ENCODE results near the gene ATF4.

ATF4 gene

DNA sequence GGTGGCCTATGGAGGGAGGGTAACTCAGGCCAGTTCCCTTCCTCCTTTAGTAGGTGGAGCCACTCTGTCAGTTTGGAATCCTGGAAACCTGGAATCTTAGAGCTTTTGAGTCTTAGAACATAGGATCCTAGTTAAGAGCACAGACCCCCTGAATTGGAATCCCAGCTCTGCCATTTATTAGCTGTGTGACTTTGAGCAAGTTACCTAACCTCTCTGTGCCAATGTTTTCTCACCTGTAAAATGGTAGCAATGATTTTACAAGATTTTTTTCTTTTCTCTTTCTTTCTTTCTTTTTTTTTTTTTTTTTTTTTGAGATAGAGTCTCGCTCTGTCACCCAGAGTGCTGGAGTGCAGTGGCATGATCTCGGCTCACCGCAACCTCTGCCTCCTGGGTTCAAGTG is 33.1 kb downstream of the ATF4 start:
- Histone ChIP-seq H3K4me1 (ENCODE audit: control insufficient read depth in 5 of 5, insufficient read depth in 5 of 5, low read length in 5 of 5) (peaks cover 0 to 8% (median 4%) of the 10 kb centered on the region in 5 donors), H3K27me3 (ENCODE audit: control insufficient read depth in 5 of 5, insufficient read depth in 4 of 5, low read length in 5 of 5) (peaks cover 15 to 56% (median 34%) of the 10 kb centered on the region in 5 donors), H3K27ac (ENCODE audit: low read depth, low read length) (no peak overlapping the region)

DNA sequence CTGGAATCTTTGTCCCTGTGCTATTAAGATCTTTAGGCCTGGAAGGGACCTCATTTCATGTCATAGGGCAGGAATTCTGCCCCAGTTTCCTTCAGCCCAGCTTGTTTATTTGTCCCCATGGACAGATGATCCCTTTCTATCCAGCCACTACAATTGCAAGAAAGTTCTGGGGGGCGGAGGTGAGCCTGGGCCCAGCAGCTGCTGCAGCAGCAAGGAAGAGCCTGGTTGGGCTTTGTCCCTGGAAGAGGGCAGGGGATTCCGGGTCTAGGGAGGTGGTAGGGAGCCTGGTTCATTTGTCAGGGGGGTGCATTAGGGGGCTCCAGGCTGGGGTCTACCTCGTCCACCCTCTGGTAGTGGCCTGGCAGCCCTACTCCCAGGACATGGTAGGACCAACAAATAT is 33.8 kb downstream of the ATF4 start:
- H3K27me3 ChIP-seq (ENCODE audit: control insufficient read depth in 5 of 5, insufficient read depth in 4 of 5, low read length in 5 of 5), result peaks cover 23 to 61% (median 40%) of the 10 kb centered on the region in 5 donors
- H3K4me1 ChIP-seq (ENCODE audit: control insufficient read depth in 5 of 5, insufficient read depth in 5 of 5, low read length in 5 of 5), result peaks cover 0 to 10% (median 7%) of the 10 kb centered on the region in 5 donors
- no peaks in the 10 kb centered on the region for H3K36me3 ChIP-seq (ENCODE audit: control insufficient read depth in 5 of 5, insufficient read depth in 5 of 5, low read length in 5 of 5)
- no peak overlapping the region for H3K9ac ChIP-seq (ENCODE audit: low read length in 5 of 5)
- H3K27ac ChIP-seq (ENCODE audit: low read depth, low read length), result no peak overlapping the region
- no peak overlapping the region for H3K4me3 ChIP-seq (ENCODE audit: low read depth in 1 of 5, low read length in 5 of 5)
- no peaks in the 10 kb centered on the region for H3K9me3 ChIP-seq (ENCODE audit: control insufficient read depth in 5 of 5, low read length in 5 of 5)

More for the DNA sequence above, 33.1 kb downstream of the ATF4 start:
- Histone ChIP-seq H3K9ac (ENCODE audit: low read length in 5 of 5) (no peak overlapping the region), H3K36me3 (ENCODE audit: control insufficient read depth in 5 of 5, insufficient read depth in 5 of 5, low read length in 5 of 5) (no peaks in the 10 kb centered on the region), H3K9me3 (ENCODE audit: control insufficient read depth in 5 of 5, low read length in 5 of 5) (no peaks in the 10 kb centered on the region), H3K4me3 (ENCODE audit: low read depth in 1 of 5, low read length in 5 of 5) (no peak overlapping the region)

DNA sequence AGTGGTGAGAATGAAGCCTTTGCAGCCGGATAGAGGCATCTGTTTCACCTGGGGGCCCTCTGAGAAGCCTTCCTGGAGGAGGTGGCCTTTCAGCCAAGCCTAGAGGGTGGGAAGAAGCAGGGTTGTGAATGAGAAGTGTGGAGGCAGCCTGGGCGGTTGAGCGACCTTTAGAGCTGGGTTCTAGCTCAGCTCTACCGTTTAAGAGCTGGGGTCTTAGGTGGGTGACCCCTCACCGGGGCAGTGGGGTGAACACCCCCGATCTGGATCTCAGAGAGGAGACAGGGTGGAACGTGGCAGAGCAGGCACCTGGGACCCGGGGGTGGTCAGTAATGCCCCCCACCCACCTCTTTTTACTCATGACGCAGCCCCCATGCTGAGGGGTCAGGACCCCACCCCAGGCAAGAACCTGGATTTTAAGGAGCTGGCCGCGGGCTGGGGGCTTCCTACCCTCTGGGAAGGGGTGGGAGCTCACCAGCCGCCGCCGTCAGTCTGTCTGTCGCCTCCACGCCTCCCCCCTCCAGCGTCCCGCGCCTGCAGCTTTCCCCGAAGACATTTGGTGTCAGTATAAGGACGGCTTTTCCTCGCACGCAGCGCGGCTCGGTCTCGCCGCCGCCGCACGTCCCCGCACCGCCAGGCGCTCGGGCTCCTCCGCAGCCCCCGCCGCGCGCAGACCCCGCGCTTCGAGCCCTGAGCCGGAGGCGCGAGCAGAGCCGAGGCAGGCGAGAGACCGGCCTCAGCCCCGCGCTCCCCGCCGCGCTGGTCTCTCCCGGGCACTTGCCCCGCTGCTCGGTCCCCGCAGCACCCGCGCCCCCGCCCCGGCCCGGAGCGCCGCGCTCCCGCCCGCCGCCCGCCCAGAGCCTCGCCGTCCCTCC is 36.8 kb downstream of the ATF4 start:
- Histone ChIP-seq H3K9me3 (ENCODE audit: control insufficient read depth in 5 of 5, low read length in 5 of 5) (no peaks in the 10 kb centered on the region), H3K36me3 (ENCODE audit: control insufficient read depth in 5 of 5, insufficient read depth in 5 of 5, low read length in 5 of 5) (no peaks in the 10 kb centered on the region), H3K4me3 (ENCODE audit: low read depth in 1 of 5, low read length in 5 of 5) (peak overlapping the region in 2 of 5 donors; percentile 28 to 42), H3K27ac (ENCODE audit: low read depth, low read length) (no peak overlapping the region), H3K9ac (ENCODE audit: low read length in 5 of 5) (no peak overlapping the region), H3K4me1 (ENCODE audit: control insufficient read depth in 5 of 5, insufficient read depth in 5 of 5, low read length in 5 of 5) (peaks cover 0 to 10% (median 7%) of the 10 kb centered on the region in 5 donors), H3K27me3 (ENCODE audit: control insufficient read depth in 5 of 5, insufficient read depth in 4 of 5, low read length in 5 of 5) (peaks cover 24 to 53% (median 49%) of the 10 kb centered on the region in 5 donors)

DNA sequence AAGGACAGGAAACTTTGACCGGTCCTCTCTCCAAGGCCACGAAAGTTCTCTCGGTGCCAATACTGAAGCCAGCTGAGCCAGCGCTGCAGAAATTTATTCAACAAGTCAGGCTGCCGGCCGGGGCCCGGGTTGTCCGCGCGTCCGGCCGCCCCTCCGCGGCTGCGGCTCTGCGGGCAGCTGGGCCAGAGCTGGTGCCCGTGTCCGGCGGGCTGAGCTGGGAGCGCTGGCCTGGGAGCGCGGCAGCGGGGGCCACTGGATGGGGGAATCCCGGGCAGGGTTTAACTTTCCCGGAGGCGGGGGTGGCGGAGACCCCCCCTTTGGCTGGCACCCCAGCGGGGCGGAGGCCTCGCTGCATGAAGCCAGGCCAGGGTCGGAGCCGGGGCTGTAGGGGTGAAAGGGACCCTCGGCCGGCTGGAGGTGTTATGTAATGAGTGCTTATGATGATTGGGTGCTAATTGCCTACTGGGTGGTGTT is 37.9 kb downstream of the ATF4 start:
- Histone ChIP-seq H3K9me3 (ENCODE audit: control insufficient read depth in 5 of 5, low read length in 5 of 5) (no peaks in the 10 kb centered on the region), H3K27me3 (ENCODE audit: control insufficient read depth in 5 of 5, insufficient read depth in 4 of 5, low read length in 5 of 5) (peaks cover 24 to 56% (median 47%) of the 10 kb centered on the region in 5 donors), H3K4me1 (ENCODE audit: control insufficient read depth in 5 of 5, insufficient read depth in 5 of 5, low read length in 5 of 5) (peaks cover 0 to 10% (median 7%) of the 10 kb centered on the region in 5 donors), H3K27ac (ENCODE audit: low read depth, low read length) (no peak overlapping the region), H3K9ac (ENCODE audit: low read length in 5 of 5) (no peak overlapping the region), H3K36me3 (ENCODE audit: control insufficient read depth in 5 of 5, insufficient read depth in 5 of 5, low read length in 5 of 5) (no peaks in the 10 kb centered on the region), H3K4me3 (ENCODE audit: low read depth in 1 of 5, low read length in 5 of 5) (no peak overlapping the region)

DNA sequence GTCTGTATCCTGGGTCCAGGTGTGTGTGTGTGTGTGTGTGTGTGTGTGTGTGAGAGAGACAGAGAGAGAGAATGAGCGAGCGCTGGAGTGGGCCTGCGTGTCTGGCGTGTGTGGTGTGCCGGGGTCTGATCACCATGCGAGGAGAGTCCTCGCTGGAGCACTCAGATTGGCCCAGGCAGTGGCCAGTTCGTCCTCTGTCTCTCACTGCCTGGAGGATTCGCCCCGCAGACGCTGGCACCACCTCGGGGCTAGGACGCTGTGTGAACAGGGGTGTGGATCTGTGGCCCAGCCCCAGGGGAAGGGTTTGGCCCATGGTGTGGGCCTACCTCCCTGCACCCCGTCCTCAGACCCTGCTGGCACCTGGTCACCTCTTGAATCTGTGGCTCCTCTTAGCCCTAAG is 38.6 kb downstream of the ATF4 start:
- no peak overlapping the region for H3K9ac ChIP-seq (ENCODE audit: low read length in 5 of 5)
- H3K27ac ChIP-seq (ENCODE audit: low read depth, low read length), result no peak overlapping the region
- no peaks in the 10 kb centered on the region for H3K36me3 ChIP-seq (ENCODE audit: control insufficient read depth in 5 of 5, insufficient read depth in 5 of 5, low read length in 5 of 5)
- H3K4me3 ChIP-seq (ENCODE audit: low read depth in 1 of 5, low read length in 5 of 5), result no peak overlapping the region
- no peaks in the 10 kb centered on the region for H3K9me3 ChIP-seq (ENCODE audit: control insufficient read depth in 5 of 5, low read length in 5 of 5)
- peaks cover 24 to 63% (median 53%) of the 10 kb centered on the region in 5 donors for H3K27me3 ChIP-seq (ENCODE audit: control insufficient read depth in 5 of 5, insufficient read depth in 4 of 5, low read length in 5 of 5)
- peaks cover 0 to 10% (median 7%) of the 10 kb centered on the region in 5 donors for H3K4me1 ChIP-seq (ENCODE audit: control insufficient read depth in 5 of 5, insufficient read depth in 5 of 5, low read length in 5 of 5)

DNA sequence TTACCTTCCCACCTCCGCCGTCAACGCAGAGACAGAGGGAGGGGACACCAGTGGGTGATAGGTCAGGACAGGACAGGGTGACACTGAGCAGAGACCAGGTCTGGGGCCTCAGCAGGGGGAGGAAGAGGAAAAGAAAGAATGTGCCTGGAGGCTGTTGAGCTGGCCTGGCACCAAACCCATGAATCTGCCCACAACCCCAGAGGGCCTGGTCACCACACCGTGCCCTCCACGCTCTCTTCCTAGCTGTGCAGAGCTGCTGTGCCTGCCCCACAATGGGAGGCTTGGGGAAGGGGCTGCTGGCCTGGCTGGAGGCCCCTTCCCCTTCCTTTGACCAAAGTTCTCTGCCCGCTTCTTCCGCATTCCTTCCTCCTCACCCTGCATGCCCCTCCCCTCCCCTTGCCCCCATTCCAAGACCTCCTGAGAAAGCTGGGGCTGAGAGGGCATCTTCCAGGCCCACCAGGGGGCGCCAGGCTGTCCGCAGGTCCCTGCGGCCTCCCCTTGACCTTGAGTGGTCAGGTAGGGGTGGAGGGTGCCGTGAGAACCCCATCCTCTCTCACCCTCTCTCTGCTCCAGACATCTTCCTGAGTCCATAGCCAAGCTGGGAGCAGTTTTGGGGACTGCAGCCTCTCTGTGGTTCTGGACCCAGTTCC is 39.2 kb downstream of the ATF4 start:
- peaks cover 0 to 10% (median 7%) of the 10 kb centered on the region in 5 donors for H3K4me1 ChIP-seq (ENCODE audit: control insufficient read depth in 5 of 5, insufficient read depth in 5 of 5, low read length in 5 of 5)
- no peak overlapping the region for H3K9ac ChIP-seq (ENCODE audit: low read length in 5 of 5)
- no peak overlapping the region for H3K27ac ChIP-seq (ENCODE audit: low read depth, low read length)

DNA sequence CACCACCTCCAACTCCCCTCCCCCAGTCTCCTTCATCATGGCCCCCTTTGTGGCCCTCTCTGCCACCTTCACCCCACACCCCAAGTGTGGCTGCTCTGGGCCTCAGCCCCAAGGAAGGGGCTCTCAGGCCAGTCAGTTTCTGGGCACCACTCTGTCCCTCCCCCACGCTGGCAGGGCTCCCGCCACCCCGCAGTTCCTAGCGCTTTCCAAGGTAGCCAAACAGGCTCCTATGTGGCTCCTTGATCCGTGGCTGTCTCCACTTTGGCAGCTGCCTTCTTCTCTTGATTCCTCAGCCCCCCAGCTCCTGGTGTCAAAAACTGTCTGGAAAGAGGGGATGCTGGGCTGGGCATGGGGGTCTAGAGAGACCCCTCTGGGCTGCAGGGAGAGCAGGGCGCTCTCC is 39.8 kb downstream of the ATF4 start:
- Histone ChIP-seq H3K27ac (ENCODE audit: low read depth, low read length) (no peak overlapping the region), H3K9me3 (ENCODE audit: control insufficient read depth in 5 of 5, low read length in 5 of 5) (no peaks in the 10 kb centered on the region), H3K4me3 (ENCODE audit: low read depth in 1 of 5, low read length in 5 of 5) (no peak overlapping the region), H3K36me3 (ENCODE audit: control insufficient read depth in 5 of 5, insufficient read depth in 5 of 5, low read length in 5 of 5) (no peaks in the 10 kb centered on the region), H3K27me3 (ENCODE audit: control insufficient read depth in 5 of 5, insufficient read depth in 4 of 5, low read length in 5 of 5) (peaks cover 24 to 66% (median 59%) of the 10 kb centered on the region in 5 donors), H3K9ac (ENCODE audit: low read length in 5 of 5) (no peak overlapping the region), H3K4me1 (ENCODE audit: control insufficient read depth in 5 of 5, insufficient read depth in 5 of 5, low read length in 5 of 5) (peaks cover 0 to 10% (median 7%) of the 10 kb centered on the region in 5 donors)

More for the DNA sequence above, 39.2 kb downstream of the ATF4 start:
- H3K4me3 ChIP-seq (ENCODE audit: low read depth in 1 of 5, low read length in 5 of 5), result no peak overlapping the region
- no peaks in the 10 kb centered on the region for H3K36me3 ChIP-seq (ENCODE audit: control insufficient read depth in 5 of 5, insufficient read depth in 5 of 5, low read length in 5 of 5)
- no peaks in the 10 kb centered on the region for H3K9me3 ChIP-seq (ENCODE audit: control insufficient read depth in 5 of 5, low read length in 5 of 5)
- H3K27me3 ChIP-seq (ENCODE audit: control insufficient read depth in 5 of 5, insufficient read depth in 4 of 5, low read length in 5 of 5), result peaks cover 24 to 66% (median 56%) of the 10 kb centered on the region in 5 donors

DNA sequence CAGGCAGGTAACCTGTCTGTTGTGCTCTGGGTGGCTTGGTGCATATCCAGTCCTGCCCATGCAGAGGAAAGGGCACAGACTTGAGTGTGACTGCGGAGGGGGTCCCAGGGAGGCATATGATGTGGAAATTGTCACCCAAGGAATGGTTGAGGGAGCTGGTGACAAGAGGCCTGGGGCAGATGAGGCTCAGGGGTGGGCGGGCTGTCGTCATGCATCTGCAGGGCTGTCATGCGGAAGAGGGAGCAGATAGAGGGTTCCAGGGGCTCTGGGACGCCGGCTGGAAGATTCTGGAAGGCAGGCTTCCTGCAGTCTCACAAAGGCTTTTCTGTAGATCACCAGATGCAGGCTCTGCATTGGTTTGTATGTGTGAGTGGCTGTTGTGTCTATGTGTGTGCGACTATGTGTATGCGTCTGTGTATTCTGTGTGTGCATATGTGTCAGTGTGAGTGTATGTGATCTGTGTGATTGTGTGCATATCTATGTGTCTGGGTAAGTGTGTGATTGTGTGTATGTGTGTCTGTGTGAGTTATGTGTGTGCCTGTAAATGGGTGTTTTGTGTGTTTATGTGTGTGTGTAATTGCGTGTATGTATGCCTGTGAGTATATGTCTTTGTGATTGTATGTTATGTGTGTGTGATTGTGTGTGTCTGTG is 42.6 kb downstream of the ATF4 start:
- Histone ChIP-seq H3K27me3 (ENCODE audit: control insufficient read depth in 5 of 5, insufficient read depth in 4 of 5, low read length in 5 of 5) (peaks cover 15 to 48% (median 41%) of the 10 kb centered on the region in 5 donors), H3K36me3 (ENCODE audit: control insufficient read depth in 5 of 5, insufficient read depth in 5 of 5, low read length in 5 of 5) (no peaks in the 10 kb centered on the region), H3K4me3 (ENCODE audit: low read depth in 1 of 5, low read length in 5 of 5) (no peak overlapping the region), H3K9me3 (ENCODE audit: control insufficient read depth in 5 of 5, low read length in 5 of 5) (no peaks in the 10 kb centered on the region), H3K27ac (ENCODE audit: low read depth, low read length) (no peak overlapping the region), H3K4me1 (ENCODE audit: control insufficient read depth in 5 of 5, insufficient read depth in 5 of 5, low read length in 5 of 5) (peaks cover 0 to 7% (median 6%) of the 10 kb centered on the region in 5 donors), H3K9ac (ENCODE audit: low read length in 5 of 5) (no peak overlapping the region)

DNA sequence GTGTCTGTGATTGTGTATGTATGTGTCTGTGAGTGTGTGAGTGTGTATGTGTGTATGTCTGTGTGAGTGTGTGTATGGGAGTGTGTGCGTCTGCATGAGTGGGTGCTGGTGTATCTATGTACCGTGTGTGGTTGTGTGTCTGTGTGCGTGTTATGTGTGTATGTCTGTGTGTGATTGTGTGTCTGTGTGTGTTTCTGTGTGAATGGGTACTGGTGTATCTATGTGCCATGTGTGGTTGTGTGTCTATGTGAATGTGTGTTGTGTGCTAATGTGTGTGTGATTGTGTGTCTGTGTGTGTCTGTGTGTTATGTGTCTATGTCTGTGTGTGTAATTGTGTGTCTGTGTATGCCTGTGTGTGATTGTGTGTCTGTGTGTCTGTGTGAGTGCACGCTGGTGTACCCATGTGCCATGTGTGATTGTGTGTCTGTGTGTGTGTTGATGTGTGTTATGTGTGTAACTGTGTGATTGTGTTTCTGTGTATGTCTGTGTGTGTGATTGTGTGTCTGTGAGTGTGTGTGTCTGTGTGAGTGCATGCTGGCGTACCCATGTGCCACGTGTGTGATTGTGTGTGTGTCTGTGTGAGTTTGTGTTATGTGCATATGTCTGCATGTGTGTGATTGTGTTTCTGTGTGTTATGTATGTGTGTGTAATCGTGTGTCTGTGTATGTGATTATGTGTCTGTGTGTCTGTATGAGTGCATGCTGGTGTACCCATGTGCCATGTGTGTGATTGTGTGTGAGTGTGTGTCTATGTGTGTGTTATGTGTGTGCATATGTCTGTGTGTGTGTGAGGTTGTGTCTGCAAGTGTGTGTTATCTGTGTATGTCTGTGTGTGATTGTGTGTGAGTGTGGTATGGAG is 43.4 kb downstream of the ATF4 start:
- Histone ChIP-seq H3K9ac (ENCODE audit: low read length in 5 of 5) (no peak overlapping the region), H3K4me3 (ENCODE audit: low read depth in 1 of 5, low read length in 5 of 5) (no peak overlapping the region), H3K4me1 (ENCODE audit: control insufficient read depth in 5 of 5, insufficient read depth in 5 of 5, low read length in 5 of 5) (no peaks in the 10 kb centered on the region), H3K9me3 (ENCODE audit: control insufficient read depth in 5 of 5, low read length in 5 of 5) (no peaks in the 10 kb centered on the region), H3K27me3 (ENCODE audit: control insufficient read depth in 5 of 5, insufficient read depth in 4 of 5, low read length in 5 of 5) (peaks cover 8 to 42% (median 34%) of the 10 kb centered on the region in 5 donors), H3K27ac (ENCODE audit: low read depth, low read length) (no peak overlapping the region), H3K36me3 (ENCODE audit: control insufficient read depth in 5 of 5, insufficient read depth in 5 of 5, low read length in 5 of 5) (no peaks in the 10 kb centered on the region)
